ENCODE measurements around the gene CCNB1.

GRCh38 chr5:69217151-69217511, 50.2 kb downstream of the CCNB1 start:
- TF ChIP-seq ZNF274 (IDR thresholded peaks at IDR 0.05; ENCODE audit: low read depth, low read length): no peak
- TF ChIP-seq YY1 (IDR thresholded peaks at IDR 0.05; ENCODE audit: insufficient read depth, insufficient read length): no peak
- no peak for TF ChIP-seq SUZ12 (IDR thresholded peaks at IDR 0.05; ENCODE audit: extremely low read depth, insufficient read depth, insufficient read length)
